Chondrocyte (in vitro differentiated cells): ENCODE data around the gene CCN5. TPM values are rescaled to one million over a fixed set of nuclear protein-coding genes. Genes with fewer than 3 reads are reported as not detected.

Source experiments
- DNase-seq: peaks from one replicate; pipeline ENCODE4 v3.0.0; 2021; ENCODE audit warnings: mixed read lengths, low spot score
- H3K27ac Mint-ChIP-seq: one replicate; pipeline ENCODE4 v1.8.0; 2021; ENCODE audit warnings: mild to moderate bottlenecking, moderate library complexity, mixed read lengths; ENCODE audit not compliant: unreplicated experiment
- H3K27me3 Mint-ChIP-seq: 2 replicates; pipeline ENCODE4 v1.8.0; 2021; ENCODE audit warnings: low read depth, mixed read lengths
- H3K36me3 Mint-ChIP-seq: 2 replicates; pipeline ENCODE4 v1.8.0; 2021; ENCODE audit warnings: low read depth, mixed read lengths
- H3K4me1 Mint-ChIP-seq: 2 replicates; pipeline ENCODE4 v1.8.0; 2021; ENCODE audit warnings: low read depth, mild to moderate bottlenecking, mixed read lengths
- H3K4me3 Mint-ChIP-seq: one replicate; pipeline ENCODE4 v1.8.0; 2021; ENCODE audit warnings: mild to moderate bottlenecking, moderate library complexity, mixed read lengths; ENCODE audit not compliant: unreplicated experiment
- H3K9me3 Mint-ChIP-seq: 2 replicates; pipeline ENCODE4 v1.8.0; 2021; ENCODE audit warnings: low read depth, mixed read lengths
- total RNA-seq: library from RNA; stranded (reverse); gene quantifications from 3 replicates; pipeline ENCODE4 v1.2.1, GENCODE V29; 2021
- TF ChIP-seq, protein P1 (sequence below): fragments of 200-600 bp; sonication (generic); IDR thresholded peaks from 2 replicates; pipeline ENCODE4 v1.5.0; 2021; ENCODE audit warnings: antibody characterized with exemption, mild to moderate bottlenecking, moderate library complexity

The CCN5 gene
- total RNA-seq, 1 donor from 2014 or later, result 1.7 TPM

DNA sequence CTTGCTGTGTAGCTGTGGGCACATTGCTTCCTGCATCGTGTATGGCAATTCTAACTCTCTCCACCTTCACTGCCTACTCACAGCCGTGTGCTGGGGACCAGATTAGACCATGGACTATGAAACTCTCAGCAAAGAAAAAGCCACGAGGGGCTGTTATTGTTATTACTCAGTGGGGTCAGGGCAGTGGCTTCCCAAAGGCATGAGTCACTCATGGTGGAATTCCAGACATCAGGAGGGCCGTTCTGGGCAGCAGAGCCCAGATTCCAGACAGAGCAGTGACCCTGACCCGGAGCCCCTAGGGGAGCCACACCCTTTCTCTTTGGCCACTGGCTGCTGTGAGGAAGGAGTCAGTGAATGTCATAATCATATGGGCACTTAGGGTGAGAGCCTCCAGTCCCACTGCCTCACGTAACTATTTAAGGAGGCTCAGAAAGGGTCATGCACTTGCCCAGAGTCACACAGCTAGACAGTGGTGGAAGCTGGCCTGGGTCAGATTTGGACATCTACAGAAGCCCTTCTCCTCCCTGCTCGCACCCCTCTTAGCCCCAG is 22.2 kb upstream of the CCN5 start:
- TF ChIP-seq, protein P1, sequence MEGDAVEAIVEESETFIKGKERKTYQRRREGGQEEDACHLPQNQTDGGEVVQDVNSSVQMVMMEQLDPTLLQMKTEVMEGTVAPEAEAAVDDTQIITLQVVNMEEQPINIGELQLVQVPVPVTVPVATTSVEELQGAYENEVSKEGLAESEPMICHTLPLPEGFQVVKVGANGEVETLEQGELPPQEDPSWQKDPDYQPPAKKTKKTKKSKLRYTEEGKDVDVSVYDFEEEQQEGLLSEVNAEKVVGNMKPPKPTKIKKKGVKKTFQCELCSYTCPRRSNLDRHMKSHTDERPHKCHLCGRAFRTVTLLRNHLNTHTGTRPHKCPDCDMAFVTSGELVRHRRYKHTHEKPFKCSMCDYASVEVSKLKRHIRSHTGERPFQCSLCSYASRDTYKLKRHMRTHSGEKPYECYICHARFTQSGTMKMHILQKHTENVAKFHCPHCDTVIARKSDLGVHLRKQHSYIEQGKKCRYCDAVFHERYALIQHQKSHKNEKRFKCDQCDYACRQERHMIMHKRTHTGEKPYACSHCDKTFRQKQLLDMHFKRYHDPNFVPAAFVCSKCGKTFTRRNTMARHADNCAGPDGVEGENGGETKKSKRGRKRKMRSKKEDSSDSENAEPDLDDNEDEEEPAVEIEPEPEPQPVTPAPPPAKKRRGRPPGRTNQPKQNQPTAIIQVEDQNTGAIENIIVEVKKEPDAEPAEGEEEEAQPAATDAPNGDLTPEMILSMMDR, result no peak
- Mint-ChIP-seq H3K4me1 (peaks cover 67% of the 10 kb centered on the region), H3K36me3 (no peaks in the 10 kb centered on the region), H3K9me3 (peaks cover 4% of the 10 kb centered on the region), H3K27me3 (no peaks in the 10 kb centered on the region), H3K4me3 (no peak overlapping the region), H3K27ac (peak overlapping the region; percentile 92)
- no peak for DNase-seq

DNA sequence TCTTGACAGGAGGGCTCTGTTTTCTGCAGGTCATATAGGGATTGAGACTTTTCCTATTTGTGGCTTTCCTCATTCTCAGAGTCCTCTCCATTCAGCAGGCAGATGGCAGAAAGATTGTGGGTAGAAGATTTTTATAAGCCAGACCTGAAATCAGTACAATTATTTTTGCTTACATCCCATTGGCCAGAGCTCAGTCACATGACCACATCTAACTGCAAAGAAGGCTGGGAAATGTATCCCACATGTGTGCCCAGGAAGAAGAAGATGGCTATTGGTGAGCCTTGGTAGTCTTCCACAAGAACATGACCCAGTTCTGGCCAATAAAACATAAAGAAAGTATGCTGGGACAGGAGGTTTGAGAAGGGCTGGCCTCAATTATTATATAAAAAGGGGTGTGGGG is 21.5 kb upstream of the CCN5 start:
- Mint-ChIP-seq H3K4me3 (no peak overlapping the region), H3K27me3 (no peaks in the 10 kb centered on the region), H3K27ac (peak overlapping the region; percentile 92), H3K9me3 (peaks cover 4% of the 10 kb centered on the region), H3K4me1 (peaks cover 69% of the 10 kb centered on the region), H3K36me3 (no peaks in the 10 kb centered on the region)
- TF ChIP-seq, protein P1, result no peak
- DNase-seq, result no peak

DNA sequence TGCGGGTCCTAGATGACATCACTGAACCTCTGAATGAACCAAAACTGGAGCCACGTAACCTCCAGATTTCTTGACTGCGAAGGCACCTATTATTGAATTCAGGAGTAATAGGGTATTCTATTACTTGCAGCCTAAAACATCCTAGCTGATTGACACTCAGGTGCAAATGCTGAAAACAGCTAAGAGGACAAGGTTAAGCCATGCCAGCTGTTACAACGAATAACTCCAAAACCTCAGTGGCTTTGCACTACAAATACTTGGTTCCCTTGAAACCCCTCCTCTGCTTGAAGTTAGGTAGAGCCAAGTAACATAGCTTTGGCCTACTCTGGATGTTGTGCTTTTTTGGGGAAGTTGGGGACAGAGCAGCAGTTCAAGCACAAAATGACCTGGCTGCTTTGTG is 21.0 kb upstream of the CCN5 start:
- TF ChIP-seq, protein P1, result no peak
- H3K9me3 Mint-ChIP-seq, result peaks cover 4% of the 10 kb centered on the region
- no peak overlapping the region for H3K4me3 Mint-ChIP-seq
- peaks cover 74% of the 10 kb centered on the region for H3K4me1 Mint-ChIP-seq
- peak overlapping the region; percentile 92 for H3K27ac Mint-ChIP-seq
- no peak for DNase-seq
- no peaks in the 10 kb centered on the region for H3K27me3 Mint-ChIP-seq
- no peaks in the 10 kb centered on the region for H3K36me3 Mint-ChIP-seq

DNA sequence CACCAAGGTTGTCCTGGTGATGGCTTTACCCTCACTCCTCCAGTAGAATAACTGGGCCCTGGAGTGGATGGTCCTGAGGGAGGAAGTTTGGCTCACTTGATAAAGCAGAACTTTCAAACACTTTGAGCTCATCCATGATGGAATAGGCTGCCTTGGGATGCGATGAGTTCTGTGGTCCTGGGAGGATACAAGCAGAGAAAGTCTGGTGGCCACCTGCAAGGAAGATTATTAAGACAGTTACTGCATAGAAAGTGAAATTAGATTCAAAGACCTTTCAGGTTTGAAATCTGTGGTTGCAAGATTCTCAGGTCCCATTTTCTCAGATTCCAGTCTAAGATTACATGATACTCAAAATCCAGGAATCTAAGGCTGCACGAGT is 19.9 kb upstream of the CCN5 start:
- peak overlapping the region; percentile 87 for H3K27ac Mint-ChIP-seq
- peaks cover 78% of the 10 kb centered on the region for H3K4me1 Mint-ChIP-seq
- DNase-seq, result no peak
- H3K9me3 Mint-ChIP-seq, result peaks cover 4% of the 10 kb centered on the region
- TF ChIP-seq, protein P1, result no peak
- H3K27me3 Mint-ChIP-seq, result no peaks in the 10 kb centered on the region
- no peaks in the 10 kb centered on the region for H3K36me3 Mint-ChIP-seq
- no peak overlapping the region for H3K4me3 Mint-ChIP-seq

DNA sequence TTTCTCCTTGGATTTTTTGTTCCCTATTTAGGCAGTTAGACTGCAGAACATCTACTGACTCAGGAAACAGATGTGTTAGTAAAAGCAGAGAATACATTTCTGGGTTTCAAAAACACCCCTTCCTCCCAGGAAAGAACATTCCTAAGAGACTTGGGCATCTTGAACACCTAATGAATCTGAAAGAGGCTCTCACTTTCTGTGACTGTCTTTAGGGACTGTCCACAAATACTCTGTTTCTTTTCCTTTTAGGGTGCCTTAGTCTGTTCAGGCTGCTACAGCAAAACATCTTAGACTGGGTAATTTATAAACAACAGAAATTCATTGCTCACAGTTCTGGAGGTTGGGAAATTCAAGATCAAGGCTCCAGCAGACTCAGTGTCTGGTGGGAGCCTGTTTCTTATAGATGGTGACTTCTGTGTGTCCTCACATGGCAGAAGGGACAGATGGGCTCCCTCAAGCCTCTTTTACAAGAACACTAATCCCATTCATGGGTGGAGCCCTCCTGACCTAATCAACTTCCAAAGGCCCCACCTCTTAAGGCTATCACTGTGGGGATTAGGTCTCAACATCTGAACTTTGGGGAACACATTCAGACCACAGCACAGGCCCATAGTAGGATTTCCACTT is 19.4 kb upstream of the CCN5 start:
- peak overlapping the region; percentile 87 for H3K27ac Mint-ChIP-seq
- no peak for DNase-seq
- H3K27me3 Mint-ChIP-seq, result no peaks in the 10 kb centered on the region

More for the DNA sequence above, 19.4 kb upstream of the CCN5 start:
- Mint-ChIP-seq H3K9me3 (peaks cover 4% of the 10 kb centered on the region), H3K4me3 (no peak overlapping the region), H3K36me3 (no peaks in the 10 kb centered on the region), H3K4me1 (peaks cover 82% of the 10 kb centered on the region)
- TF ChIP-seq, protein P1, result no peak
